ENCODE measurements around the gene PRPF40A. TPM values are rescaled to one million over a fixed set of nuclear protein-coding genes. Genes with fewer than 3 reads are reported as not detected.

PRPF40A gene
- total RNA-seq, 1 donor from 2014 or later: 134 TPM

DNA sequence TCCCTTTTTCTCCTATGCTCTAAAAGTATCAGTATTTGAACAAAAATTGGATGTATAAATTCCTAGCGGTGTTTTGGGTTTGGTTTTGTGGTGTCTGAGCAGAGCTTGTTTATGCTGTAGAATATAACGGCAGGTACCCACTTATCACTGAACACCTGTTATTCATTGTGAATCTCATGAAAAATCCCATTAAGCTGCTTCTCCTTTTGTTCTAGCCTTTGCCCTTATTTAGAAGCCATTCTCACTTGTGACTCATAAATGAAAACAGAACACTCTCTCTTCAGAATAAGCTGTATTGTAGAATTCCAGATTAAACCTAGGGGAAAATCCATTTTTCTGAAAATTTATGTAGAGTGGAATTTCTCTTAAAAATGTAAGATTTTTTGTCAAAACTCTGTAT, 104.0 kb downstream of the PRPF40A start:
- peak; percentile 19 for DNase-seq

- DNase-seq: peak; percentile 61
Observed at GRCh38 chr2:152611458-152612231, 105.6 kb downstream of the PRPF40A start.

DNA sequence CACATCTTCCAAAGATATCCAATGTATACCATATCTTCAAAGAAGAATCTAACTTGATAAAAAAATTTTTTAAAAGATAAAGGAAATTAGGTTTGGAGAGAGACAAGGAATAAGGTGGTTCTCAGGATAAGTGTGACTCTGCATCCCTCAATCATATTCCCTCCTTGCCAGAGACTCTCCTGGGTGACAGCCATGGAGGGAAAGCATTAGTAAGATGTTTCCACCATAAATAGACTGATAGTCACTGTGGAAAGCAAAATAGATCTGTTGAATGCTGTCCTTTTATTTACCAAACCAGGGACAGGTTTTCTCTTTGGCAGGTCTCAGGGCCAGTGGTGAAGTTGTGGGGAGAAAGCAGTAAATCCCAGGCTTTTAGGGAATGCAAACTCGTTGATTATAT, 107.6 kb downstream of the PRPF40A start:
- no peak for DNase-seq

- DNase-seq: no peak
Observed at GRCh38 chr2:152609154-152609553, 108.1 kb downstream of the PRPF40A start.

DNA sequence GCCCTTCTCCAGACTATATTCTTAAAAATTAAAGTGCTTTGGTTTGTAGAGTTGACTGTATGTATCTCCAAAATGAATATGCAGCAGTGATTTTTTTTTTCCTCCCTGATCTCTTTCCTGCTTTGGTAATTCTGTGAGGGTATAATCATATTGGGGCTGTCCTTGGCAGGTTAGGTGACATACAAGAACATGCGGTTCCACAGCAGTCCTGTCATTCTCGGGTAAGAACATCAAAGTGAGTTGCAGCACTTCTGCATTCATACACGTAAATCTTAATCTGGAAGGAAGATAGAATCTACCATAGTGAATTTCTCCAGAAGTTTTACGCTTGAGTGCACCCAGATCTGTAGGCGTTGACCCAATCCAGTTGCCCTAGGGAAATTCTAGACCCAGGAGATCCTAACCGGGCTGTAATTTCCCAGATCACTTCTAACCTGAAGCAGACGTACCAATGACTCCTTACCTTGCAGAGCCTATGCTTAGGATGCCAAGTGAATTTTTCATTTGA, 109.4 kb downstream of the PRPF40A start:
- DNase-seq: no peak

GRCh38 chr2:152606941-152607340, 110.3 kb downstream of the PRPF40A start:
- no peak for DNase-seq

- DNase-seq: no peak
Observed at GRCh38 chr2:152606081-152606480, 111.2 kb downstream of the PRPF40A start.

GRCh38 chr2:152603166-152603565, 114.1 kb downstream of the PRPF40A start:
- DNase-seq: peak; percentile 63

- no peak for DNase-seq
Observed at GRCh38 chr2:152602750-152603149, 114.5 kb downstream of the PRPF40A start.

Other genes starting within 250 kb of the PRPF40A start
- gene ARL6IP6, start 1.2 kb upstream of the PRPF40A start, total RNA-seq: 29.6 and 41.4 TPM in 2 replicates